Panc1 (cell line): ENCODE results near the gene SLC29A2. TPM values are rescaled to one million over a fixed set of nuclear protein-coding genes. Genes with fewer than 3 reads are reported as not detected.

Experiments
- ATAC-seq: fragments of 200-7000 bp; cut with Tn5 transposase; 2 replicates; pipeline ENCODE4 v1.9.1; 2020; ENCODE audit warnings: mild to moderate bottlenecking, moderate library complexity
- BruUV-seq: library from RNA; stranded (reverse); fragments of 400-500 nt; replicated peaks from 2 replicates; lab custom pipeline; 2021; lab: Mats Ljungman, UMichigan
- CTCF ChIA-PET: fragments of 300-600 bp; sonication (Branson Sonifier 250); formaldehyde crosslinking; loops from one replicate; lab custom pipeline; 2022; ENCODE audit warnings: antibody characterized with exemption; lab: Charles Lee
- POLR2A ChIA-PET: fragments of 300-600 bp; sonication (Branson Sonifier 250); formaldehyde crosslinking; loops from one replicate; lab custom pipeline; 2022; ENCODE audit warnings: antibody characterized with exemption; lab: Charles Lee
- DNase-seq: peaks from one replicate; pipeline ENCODE4 v3.0.0-alpha.2; 2010; ENCODE audit warnings: low read depth, low spot score
- H3K27ac ChIP-seq: 2 replicates; pipeline ENCODE4 v1.5.1; 2011; ENCODE audit warnings: mild to moderate bottlenecking, low read length, inconsistent platforms
- H3K27me3 ChIP-seq: fragments of 200-500 bp; sonication (Bioruptor generic); 2 replicates; pipeline ENCODE4 v1.6.0; 2014; ENCODE audit warnings: low read length, inconsistent platforms; ENCODE audit not compliant: control insufficient read depth, insufficient read depth
- H3K36me3 ChIP-seq: fragments of 200-500 bp; sonication (Bioruptor generic); 2 replicates; pipeline ENCODE4 v1.5.1; 2014; ENCODE audit warnings: inconsistent platforms, mild to moderate bottlenecking, low read length, moderate library complexity; ENCODE audit not compliant: control insufficient read depth, insufficient read depth
- H3K4me1 ChIP-seq: 2 replicates; pipeline ENCODE4 v1.5.1; 2011; ENCODE audit warnings: inconsistent platforms, mild to moderate bottlenecking, low read length, moderate library complexity; ENCODE audit not compliant: control insufficient read depth, insufficient read depth
- H3K4me3 ChIP-seq, 2 experiments: 2 replicates each; pipeline ENCODE4 v1.5.1; 2011 to 2012; ENCODE audit warnings: low read depth in 2 of 2, low read length in 2 of 2, mild to moderate bottlenecking in 2 of 2, inconsistent platforms in 1 of 2, moderate library complexity in 1 of 2
- H3K9me3 ChIP-seq: fragments of 200-500 bp; sonication (Bioruptor generic); 2 replicates; pipeline ENCODE4 v1.5.1; 2014; ENCODE audit warnings: low read depth, mild to moderate bottlenecking, inconsistent platforms, low read length, moderate library complexity; ENCODE audit not compliant: control insufficient read depth, insufficient read depth
- CTCF ChIP-seq: fragments of 450-650 bp; IDR thresholded peaks from 2 replicates; pipeline ENCODE4 v1.5.1; 2017; ENCODE audit warnings: mild to moderate bottlenecking
- POLR2AphosphoS5 ChIP-seq: IDR thresholded peaks from 2 replicates; pipeline ENCODE4 v1.6.1; 2012; ENCODE audit warnings: mild to moderate bottlenecking, low read depth, low read length, moderate library complexity
- REST ChIP-seq, 2 experiments: IDR thresholded peaks; 2 replicates each; pipeline ENCODE4 v1.6.1; 2011 to 2012; ENCODE audit warnings: low read depth in 2 of 2, control low read depth in 1 of 2, low read length in 1 of 2, mild to moderate bottlenecking in 1 of 2, moderate library complexity in 1 of 2; ENCODE audit not compliant: insufficient read depth in 1 of 2
- SIN3A ChIP-seq: IDR thresholded peaks from 2 replicates; pipeline ENCODE4 v1.6.1; 2012; ENCODE audit warnings: low read depth, mild to moderate bottlenecking, low read length, moderate library complexity, borderline replicate concordance; ENCODE audit not compliant: insufficient read depth
- TCF7L2 ChIP-seq: IDR thresholded peaks from 2 replicates; pipeline ENCODE4 v1.6.1; 2011; ENCODE audit warnings: mild to moderate bottlenecking, low read depth, low read length, inconsistent platforms
- in situ Hi-C: cut with HindIII; loops from 2 replicates; pipeline ENCODE4 v1.10.0; 2016; ENCODE audit warnings: low sequenced_read_pairs, low pct_unique_long_range_greater_than_20kb
- intact Hi-C: fragments of 100-400 bp; cut with micrococcal nuclease; formaldehyde crosslinking; loops from one replicate; pipeline ENCODE4 v1.10.0; 2022; ENCODE audit not compliant: unreplicated experiment
- total RNA-seq: library from RNA; stranded (reverse); gene quantifications from one replicate; pipeline ENCODE4 v1.2.1, GENCODE V29; 2021; ENCODE audit not compliant: unreplicated experiment

SLC29A2 gene
- total RNA-seq, 1 experiment from 2014 or later: 28.3 TPM

DNA sequence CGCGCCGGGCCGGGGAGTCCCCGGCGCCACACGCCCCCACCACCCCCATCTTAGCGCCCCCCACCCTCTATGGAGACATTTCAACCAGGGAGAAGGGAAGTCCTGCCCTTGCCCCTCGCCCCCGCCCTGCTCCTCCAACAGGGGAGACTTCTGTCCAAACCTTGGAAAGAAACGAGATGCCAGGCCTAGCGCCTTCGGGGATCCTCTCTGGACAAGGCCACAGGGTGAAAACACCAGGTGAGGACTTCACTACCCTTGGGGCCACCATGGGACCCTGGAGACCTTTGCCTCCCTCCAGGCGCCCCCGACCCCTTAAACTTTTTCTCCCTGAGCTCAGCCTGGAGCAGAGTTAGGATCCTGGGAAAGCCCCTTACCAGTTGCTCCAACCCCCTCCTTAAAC is 37.7 kb upstream of the SLC29A2 start:
- no peak for TF ChIP-seq CTCF
- CTCF ChIA-PET: interaction anchor here (0.6 to 1.2 kb wide), 3 partner anchors 20 to 137 kb away, joined by 3 to 4 read pairs (median 4); partner anchors contain the start of genes ACTN3 and MRPL11
- Histone ChIP-seq H3K27ac (no peak overlapping the region), H3K27me3 (peaks cover 20% of the 10 kb centered on the region), H3K36me3 (no peaks in the 10 kb centered on the region), H3K4me1 (no peaks in the 10 kb centered on the region), H3K9me3 (no peaks in the 10 kb centered on the region), H3K4me3 (no peak overlapping the region)
- DNase-seq (no peak), ATAC-seq (no peak)
- in situ Hi-C loops (no loop called here), intact Hi-C loops (loop anchor here (2.0 kb wide), 1 partner anchor 70 kb away; no protein-coding TSS in a partner anchor)
- POLR2A ChIA-PET: interaction anchor here (0.7 kb wide), 1 partner anchor 19 kb away, joined by 5 read pairs; no protein-coding TSS in a partner anchor
- BruUV-seq: no TSS peak

GRCh38 chr11:66408488-66409214 is 37.1 kb upstream of the SLC29A2 start:
- Histone ChIP-seq H3K9me3 (no peaks in the 10 kb centered on the region), H3K36me3 (no peaks in the 10 kb centered on the region), H3K27ac (no peak overlapping the region), H3K4me3 (peak overlapping the region; percentile 40 to 54), H3K27me3 (peaks cover 24% of the 10 kb centered on the region), H3K4me1 (no peaks in the 10 kb centered on the region)
- POLR2A ChIA-PET: interaction anchor here (0.7 kb wide), 1 partner anchor 20 kb away, joined by 5 read pairs; no protein-coding TSS in a partner anchor
- no peak for DNase-seq
- in situ Hi-C loops: no loop called here
- TF ChIP-seq POLR2AphosphoS5 (no peak), SIN3A (0 out of 2 replicates have a peak, but pooled peaks have one; percentile 38), TCF7L2 (no peak), CTCF (peak; percentile 100), REST (IDR thresholded peaks at IDR 0.05; ENCODE audit: insufficient read depth in 1 of 2, low read depth in 2 of 2, low read length in 1 of 2) (peak in 1 of 2 experiments; percentile 82; a peak in 2 of 4 replicates)
- peak; percentile 91 for ATAC-seq
- CTCF ChIA-PET: interaction anchor here (0.6 to 1.2 kb wide), 3 partner anchors 21 to 138 kb away, joined by 3 to 4 read pairs (median 4); partner anchors contain the start of genes ACTN3 and MRPL11
- intact Hi-C loops: loop anchor here (1.0 to 2.0 kb wide), 3 partner anchors 22 to 270 kb away; no protein-coding TSS in a partner anchor
- BruUV-seq: no TSS peak
